Ectodermal cell (in vitro differentiated cells): ENCODE data around the gene PGAM2.

Source experiments
- H3K27ac ChIP-seq: 2 replicates; pipeline ENCODE4 v1.7.0; 2013; ENCODE audit warnings: mild to moderate bottlenecking, low read depth, low read length; ENCODE audit not compliant: insufficient read depth, poor library complexity, severe bottlenecking
- H3K27me3 ChIP-seq: 2 replicates; pipeline ENCODE4 v1.7.0; 2013; ENCODE audit warnings: mild to moderate bottlenecking, low read length; ENCODE audit not compliant: insufficient read depth, control insufficient read depth, poor library complexity, severe bottlenecking
- H3K36me3 ChIP-seq: one replicate; pipeline ENCODE4 v1.7.0; 2013; ENCODE audit warnings: low read length; ENCODE audit not compliant: control insufficient read depth, insufficient read depth
- H3K4me1 ChIP-seq: one replicate; pipeline ENCODE4 v1.7.0; 2013; ENCODE audit warnings: low read length; ENCODE audit not compliant: control insufficient read depth, insufficient read depth
- H3K4me3 ChIP-seq: 2 replicates; pipeline ENCODE4 v1.7.0; 2013; ENCODE audit warnings: low read depth, low read length, control low read depth; ENCODE audit not compliant: insufficient read depth
- H3K9me3 ChIP-seq: 2 replicates; pipeline ENCODE4 v1.7.0; 2013; ENCODE audit warnings: mild to moderate bottlenecking, low read length, moderate library complexity; ENCODE audit not compliant: control insufficient read depth
- WGBS, 2 experiments: methylation state at CpG; one replicate each; pipeline ENCODE4 v1.1.7; 2013; ENCODE audit warnings: missing lambda C conversion rate in 2 of 2; 5-methylcytosine and 5-hydroxymethylcytosine counted together

Gene PGAM2

DNA sequence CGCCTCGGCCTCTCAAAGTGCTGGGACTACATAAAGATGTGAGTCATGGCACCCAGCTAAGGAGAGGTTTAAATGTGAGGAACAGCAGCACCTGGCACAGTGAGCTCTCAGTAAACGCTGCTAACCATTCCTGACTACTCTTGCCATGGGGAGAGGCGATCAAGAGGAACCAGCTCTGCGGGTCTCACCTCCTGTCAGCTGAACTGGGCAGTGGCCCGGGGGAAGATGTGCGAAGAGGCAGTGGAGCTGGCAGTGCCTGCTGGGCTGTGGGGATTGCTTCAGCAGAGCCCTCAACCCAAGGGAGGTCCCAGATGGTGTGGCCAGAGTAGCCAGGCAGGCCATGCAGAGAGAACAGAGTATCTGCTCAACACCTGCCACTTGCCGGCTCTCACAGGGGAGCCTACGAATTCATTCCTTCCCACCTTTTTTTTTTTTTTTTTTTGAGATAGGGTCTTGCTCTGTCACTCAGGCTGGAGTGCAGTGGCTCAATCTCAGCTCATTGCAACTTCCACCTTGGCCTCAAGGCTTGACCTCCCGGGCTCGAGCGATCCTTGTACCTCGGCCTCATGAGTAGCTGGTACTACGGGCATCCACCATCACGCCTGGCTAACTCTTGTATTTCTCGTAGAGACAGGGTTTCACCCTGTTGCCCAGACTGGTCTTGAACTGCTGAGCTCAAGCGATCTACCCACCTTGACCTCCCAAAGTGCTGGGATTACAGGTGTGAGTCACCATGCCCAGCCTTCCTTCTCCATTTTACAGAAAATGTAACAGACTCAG is 10.1 kb upstream of the PGAM2 start:
- 93 to 95% methylated on average over 17 of the region's 17 CpGs for WGBS, 2 experiments
- H3K36me3 ChIP-seq, result peaks cover 29% of the 10 kb centered on the region

DNA sequence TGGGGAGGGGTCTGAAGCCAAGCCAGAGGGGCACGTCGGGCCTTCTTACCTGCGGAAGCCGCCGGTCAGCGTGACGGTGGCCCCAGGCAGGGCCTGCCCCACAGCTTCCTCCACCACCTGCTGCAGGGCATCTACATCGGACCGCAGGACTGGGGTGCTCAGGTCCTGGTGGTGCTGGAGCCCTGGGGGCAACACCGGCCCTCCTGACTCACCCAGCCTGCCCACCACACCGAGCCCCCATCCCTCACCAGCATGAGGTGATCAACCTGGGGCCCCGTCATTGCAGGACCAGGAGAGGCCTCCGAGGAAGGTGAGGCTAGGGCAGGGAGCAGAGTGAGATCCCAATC is 9.0 kb upstream of the PGAM2 start:
- Histone ChIP-seq H3K9me3 (no peaks in the 10 kb centered on the region), H3K4me1 (no peaks in the 10 kb centered on the region), H3K27me3 (no peaks in the 10 kb centered on the region), H3K27ac (no peak overlapping the region), H3K36me3 (peaks cover 22% of the 10 kb centered on the region), H3K4me3 (no peak overlapping the region)
- 90 to 95% methylated on average over 13 of the region's 13 CpGs for WGBS, 2 experiments

More for the DNA sequence above, 10.1 kb upstream of the PGAM2 start:
- H3K27ac ChIP-seq, result no peak overlapping the region
- H3K4me3 ChIP-seq, result no peak overlapping the region
- H3K27me3 ChIP-seq, result no peaks in the 10 kb centered on the region
- no peaks in the 10 kb centered on the region for H3K9me3 ChIP-seq
- H3K4me1 ChIP-seq, result no peaks in the 10 kb centered on the region

DNA sequence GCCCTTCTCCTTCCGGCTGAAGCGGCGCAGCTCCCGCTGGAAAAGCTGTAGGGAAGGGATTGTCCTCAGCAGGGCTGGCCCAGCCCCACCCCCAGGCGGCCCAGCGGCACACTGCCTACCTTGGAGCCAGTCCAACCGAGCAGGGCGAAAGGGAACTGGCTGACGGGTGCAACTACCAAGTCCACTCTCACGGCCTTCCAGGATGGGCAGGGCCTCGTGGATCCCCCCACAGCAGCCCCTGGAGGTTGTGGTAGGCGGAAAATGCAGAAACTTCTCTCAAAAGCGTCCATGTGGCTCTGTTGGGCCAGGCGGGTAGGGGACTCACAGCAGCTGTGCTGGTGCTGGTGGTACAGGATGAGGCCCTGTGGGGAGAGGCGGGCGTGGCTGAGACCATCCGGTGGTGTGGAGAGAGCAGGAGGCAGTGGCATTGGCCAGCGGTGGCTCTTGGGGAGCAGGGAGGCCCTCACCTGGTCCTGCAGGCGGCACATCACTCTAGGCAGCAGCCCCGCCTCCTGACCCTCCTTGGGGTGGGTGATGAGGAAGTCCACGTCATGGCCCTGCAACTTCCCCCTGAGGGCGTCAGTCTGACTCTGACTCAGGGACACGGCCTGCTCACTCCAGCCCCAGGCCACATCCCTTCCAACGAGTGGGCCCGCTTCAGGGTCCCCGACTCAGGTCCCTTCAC is 8.4 kb upstream of the PGAM2 start:
- Histone ChIP-seq H3K27me3 (no peaks in the 10 kb centered on the region), H3K36me3 (peaks cover 22% of the 10 kb centered on the region), H3K4me3 (no peak overlapping the region), H3K9me3 (no peaks in the 10 kb centered on the region), H3K4me1 (no peaks in the 10 kb centered on the region), H3K27ac (no peak overlapping the region)
- WGBS, 2 experiments, result 93% methylated on average over 26 of the region's 26 CpGs

DNA sequence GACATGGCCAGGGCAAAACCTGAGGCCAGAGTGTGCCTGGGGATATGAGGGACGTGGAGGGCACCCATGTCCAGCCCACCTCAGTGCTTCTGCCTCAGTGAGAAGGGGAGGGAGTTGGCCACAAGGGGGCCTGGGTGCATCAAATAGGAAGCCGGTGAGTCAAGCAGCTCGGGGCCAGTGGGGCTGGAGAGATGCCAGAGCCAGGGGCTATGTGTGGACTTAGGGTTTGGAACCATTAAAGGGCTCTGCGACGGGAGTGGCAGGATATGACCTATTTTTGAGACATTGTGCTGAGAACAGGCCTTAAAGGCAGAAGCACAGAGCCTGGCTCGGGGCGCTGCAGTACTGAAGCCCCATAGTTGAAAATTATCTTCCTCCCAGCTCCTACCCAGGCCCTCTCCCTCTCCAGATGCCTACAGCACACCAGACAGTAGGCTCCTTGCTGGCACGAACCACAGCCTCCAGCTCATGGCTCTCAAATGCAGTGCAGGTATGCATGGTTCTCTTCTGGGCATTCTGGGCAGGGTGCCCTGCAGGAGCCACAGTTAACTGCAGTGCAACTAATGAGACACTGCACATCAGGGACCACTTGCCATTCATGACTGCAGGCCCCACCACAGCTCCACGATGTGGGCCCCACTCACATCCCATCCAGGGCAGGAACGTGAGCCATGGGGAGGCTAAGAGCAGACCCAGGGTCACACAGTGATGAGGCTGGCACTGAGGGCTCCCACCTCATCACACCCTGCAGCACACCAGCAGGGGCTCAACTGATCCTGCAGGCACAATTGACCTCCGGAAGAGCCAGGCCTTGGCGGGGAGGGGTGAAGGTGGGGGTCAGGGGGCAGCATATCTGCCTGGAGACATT is 7.2 kb upstream of the PGAM2 start:
- Histone ChIP-seq H3K27ac (no peak overlapping the region), H3K36me3 (peaks cover 11% of the 10 kb centered on the region), H3K27me3 (no peaks in the 10 kb centered on the region), H3K4me3 (no peak overlapping the region), H3K9me3 (no peaks in the 10 kb centered on the region), H3K4me1 (no peaks in the 10 kb centered on the region)
- 73 to 80% methylated on average over 12 of the region's 12 CpGs for WGBS, 2 experiments

DNA sequence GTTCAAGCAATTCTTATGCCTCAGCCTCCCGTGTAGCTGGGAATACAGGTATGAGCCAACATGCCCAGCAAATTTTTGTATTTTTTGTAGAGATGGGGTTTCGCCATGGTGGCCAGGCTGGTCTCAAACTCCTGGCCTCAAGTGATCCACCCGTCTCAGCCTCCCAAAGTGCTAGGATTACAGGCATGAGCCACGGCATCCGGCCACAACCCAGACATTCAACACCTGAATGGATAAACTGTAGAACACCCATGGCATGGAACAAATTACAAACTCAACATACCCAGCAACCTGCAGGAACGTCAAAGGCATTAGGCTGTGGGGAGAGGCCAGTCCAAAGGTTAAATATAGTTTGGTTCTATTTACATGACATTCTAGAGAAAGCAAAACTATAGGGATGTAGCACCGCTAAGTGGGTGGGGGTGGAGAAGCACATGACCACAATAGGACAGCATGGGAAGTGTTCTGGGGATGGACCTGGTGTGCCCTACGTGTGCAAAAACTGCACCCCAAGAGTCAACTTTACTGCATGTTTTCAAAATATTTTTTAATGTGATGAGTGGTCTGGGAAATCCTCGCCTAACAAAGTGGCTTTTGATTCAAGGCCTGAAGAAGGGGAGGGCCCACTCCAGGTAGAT is 6.5 kb upstream of the PGAM2 start:
- Histone ChIP-seq H3K36me3 (peaks cover 8% of the 10 kb centered on the region), H3K27me3 (no peaks in the 10 kb centered on the region), H3K27ac (no peak overlapping the region)

DNA sequence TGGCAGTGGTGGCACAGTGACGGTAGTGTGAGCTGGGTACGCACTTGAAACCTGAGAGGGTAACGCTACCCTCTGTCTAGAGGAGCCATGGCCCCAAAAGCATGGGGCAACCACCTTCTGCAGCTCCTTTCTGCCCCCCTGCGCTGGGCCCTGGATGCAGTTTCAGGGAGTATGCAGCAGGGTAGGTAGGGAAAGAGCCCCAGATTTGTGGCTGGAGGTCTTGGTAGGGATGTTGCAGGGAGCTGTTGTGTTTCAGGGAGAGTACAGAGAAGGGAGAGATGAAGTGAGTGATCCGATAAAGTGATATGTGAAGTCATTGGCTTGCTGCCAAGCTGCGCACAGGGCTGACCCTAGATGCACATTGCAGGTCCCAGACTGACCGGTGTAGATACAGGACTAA is 2.7 kb upstream of the PGAM2 start:
- H3K36me3 ChIP-seq, result peaks cover 3% of the 10 kb centered on the region
- H3K4me3 ChIP-seq, result no peak overlapping the region

More for the DNA sequence above, 6.5 kb upstream of the PGAM2 start:
- Histone ChIP-seq H3K9me3 (no peaks in the 10 kb centered on the region), H3K4me1 (no peaks in the 10 kb centered on the region), H3K4me3 (no peak overlapping the region)
- 85 to 89% methylated on average over 9 of the region's 9 CpGs for WGBS, 2 experiments

DNA sequence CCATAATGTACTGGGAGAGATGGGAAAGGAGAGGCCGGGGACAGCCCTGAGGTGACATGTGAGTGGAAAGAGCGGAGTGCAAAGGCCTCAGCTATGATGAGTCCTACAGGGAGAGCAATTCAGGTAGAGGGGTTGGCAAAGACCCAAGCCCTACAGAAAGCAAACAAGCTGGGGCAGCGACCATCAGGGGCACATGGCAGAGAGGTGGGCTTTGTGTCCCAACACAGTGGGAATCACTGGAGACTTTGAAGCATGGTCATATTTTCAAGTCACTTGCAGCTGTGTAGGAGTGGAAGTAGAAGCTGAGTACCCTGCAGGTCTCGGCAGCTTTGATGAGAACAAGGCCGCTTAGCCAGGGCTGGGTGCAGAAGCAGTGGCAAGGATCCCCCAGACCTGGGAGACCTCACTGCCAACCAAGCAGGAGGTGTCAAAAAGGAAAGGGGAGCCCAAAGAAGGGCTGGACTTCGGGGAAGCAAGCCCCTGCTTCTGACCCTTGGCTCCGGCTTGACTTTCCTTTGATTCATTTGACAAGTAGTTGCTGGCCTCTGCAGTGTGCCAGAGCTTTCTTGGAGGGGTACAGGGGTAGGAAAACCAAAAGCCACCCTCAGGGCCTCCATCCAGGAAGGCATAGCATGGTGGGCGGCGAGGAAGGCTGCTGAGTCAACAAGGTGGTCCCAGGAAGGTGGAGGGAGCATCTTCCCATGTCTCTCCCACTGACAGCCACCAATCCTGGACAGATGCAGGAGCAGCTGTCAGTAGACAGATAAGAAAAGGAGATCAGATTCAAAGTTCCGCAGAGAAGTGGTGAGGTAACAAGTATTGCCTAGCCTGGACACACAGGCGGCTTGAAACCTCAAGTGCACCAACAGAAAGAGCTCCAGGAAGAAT is 1.9 kb upstream of the PGAM2 start:
- H3K9me3 ChIP-seq, result no peaks in the 10 kb centered on the region
- H3K36me3 ChIP-seq, result no peaks in the 10 kb centered on the region
- 93% methylated on average over 11 of the region's 11 CpGs for WGBS, 2 experiments
- no peak overlapping the region for H3K4me3 ChIP-seq
- H3K27ac ChIP-seq, result no peak overlapping the region
- no peaks in the 10 kb centered on the region for H3K27me3 ChIP-seq
- H3K4me1 ChIP-seq, result peaks cover 27% of the 10 kb centered on the region

More for the DNA sequence above, 2.7 kb upstream of the PGAM2 start:
- no peak overlapping the region for H3K27ac ChIP-seq
- 88 to 92% methylated on average over 7 of the region's 7 CpGs for WGBS, 2 experiments
- H3K27me3 ChIP-seq, result no peaks in the 10 kb centered on the region
- no peaks in the 10 kb centered on the region for H3K9me3 ChIP-seq
- H3K4me1 ChIP-seq, result peaks cover 27% of the 10 kb centered on the region

DNA sequence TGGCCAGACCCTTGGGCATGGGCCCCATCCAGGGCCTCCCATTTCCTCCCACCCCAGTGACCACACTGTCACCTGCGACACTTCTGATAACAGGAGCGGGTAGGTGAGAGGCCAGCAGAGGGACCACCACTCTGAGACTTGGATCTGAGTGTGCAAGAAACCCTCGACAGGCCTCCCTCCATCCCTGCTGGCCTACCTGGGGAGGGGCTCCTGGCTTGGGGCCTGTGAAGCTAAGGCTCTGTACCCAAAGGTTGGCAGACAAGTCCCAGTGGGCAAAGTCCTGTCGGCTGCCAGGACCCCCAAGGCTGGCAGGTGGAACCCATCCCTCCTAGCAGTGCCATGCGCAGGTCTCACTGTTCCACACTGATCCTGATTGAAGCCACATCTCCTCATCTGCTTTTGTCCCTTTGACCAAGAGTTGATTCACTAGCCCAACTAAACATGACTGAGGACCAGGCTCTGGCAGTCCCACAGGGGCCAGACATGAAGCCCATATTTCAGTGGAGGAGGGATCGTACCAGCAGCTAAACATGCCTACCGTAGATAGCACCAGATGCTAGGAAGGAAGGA is 1.2 kb upstream of the PGAM2 start:
- H3K27ac ChIP-seq, result no peak overlapping the region
- H3K9me3 ChIP-seq, result no peaks in the 10 kb centered on the region
- H3K36me3 ChIP-seq, result no peaks in the 10 kb centered on the region
- H3K4me3 ChIP-seq, result no peak overlapping the region
- no peaks in the 10 kb centered on the region for H3K27me3 ChIP-seq
- H3K4me1 ChIP-seq, result peaks cover 27% of the 10 kb centered on the region
- 93 to 94% methylated on average over 7 of the region's 7 CpGs for WGBS, 2 experiments

DNA sequence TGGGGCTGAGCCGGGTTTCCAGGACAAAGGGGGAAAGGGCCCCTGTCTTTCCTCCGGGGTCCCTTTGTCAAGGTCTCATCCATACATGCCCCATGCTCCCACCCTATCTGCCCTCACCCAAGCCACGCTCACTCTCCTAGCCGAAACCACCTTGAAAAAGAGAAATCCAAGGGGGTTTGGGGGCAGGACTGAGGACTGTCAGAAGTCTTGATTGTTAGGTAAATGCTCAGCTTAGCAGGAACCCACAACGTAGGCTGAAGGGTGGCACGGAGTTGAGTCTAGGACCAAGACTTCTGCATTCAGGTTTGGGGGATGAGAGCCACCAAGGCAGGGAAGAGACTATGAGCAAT is 719 bp upstream of the PGAM2 start:
- H3K9me3 ChIP-seq, result no peaks in the 10 kb centered on the region
- H3K4me3 ChIP-seq, result no peak overlapping the region
- no peaks in the 10 kb centered on the region for H3K27me3 ChIP-seq
- peak overlapping the region; percentile 72 for H3K27ac ChIP-seq
- peaks cover 27% of the 10 kb centered on the region for H3K4me1 ChIP-seq
- no peaks in the 10 kb centered on the region for H3K36me3 ChIP-seq
- WGBS, 2 experiments, result 56 to 62% methylated on average over 6 of the region's 6 CpGs
